Transverse colon (tissue), 3 donors: ENCODE data around the gene GSG1L.

Source experiments
- CTCF ChIP-seq, 5 experiments: fragments of 200-600 bp in 3 of 5; fragments of 450-650 bp in 2 of 5; sonication (generic) in 3 of 5; IDR thresholded peaks; 1 replicate in 2 of 5; 2 replicates in 3 of 5; pipeline ENCODE4 v1.5.1; 2016 to 2017; ENCODE audit warnings: antibody characterized with exemption in 5 of 5, inconsistent platforms in 3 of 5, mild to moderate bottlenecking in 2 of 5, moderate library complexity in 1 of 5
- EP300 ChIP-seq: sonication (generic); formaldehyde crosslinking; IDR thresholded peaks from one replicate; pipeline ENCODE4 v1.6.1; 2017; ENCODE audit warnings: antibody characterized with exemption, low read depth
- POLR2A ChIP-seq: fragments of 450-650 bp; IDR thresholded peaks from one replicate; pipeline ENCODE4 v1.6.1; 2016; ENCODE audit warnings: antibody characterized with exemption, mild to moderate bottlenecking, moderate library complexity

GRCh38 chr16:27770271-27771196 lies 293.0 kb downstream of the GSG1L start:
- TF ChIP-seq CTCF (IDR thresholded peaks at IDR 0.05) (no peak), EP300 (no peak), POLR2A (no peak)
